Right atrium auricular region (tissue), 2 donors: ENCODE measurements around the gene RPS15. TPM values are rescaled to one million over a fixed set of nuclear protein-coding genes. Genes with fewer than 3 reads are reported as not detected.
"Not testable (repeated sequence)": the region's sequence is repeated elsewhere in the genome, so short reads cannot be mapped to it uniquely, and the experiment has no call there.

ENCODE experiments used
- DNase-seq: peaks from one replicate; pipeline ENCODE4 v3.0.0-alpha.2; 2019; ENCODE audit warnings: low spot score
- H3K27ac ChIP-seq, 2 donors: fragments of 200-600 bp; sonication (generic); 1 replicate in 1 of 2; 2 replicates in 1 of 2; pipeline ENCODE4 v1.5.1; 2016 to 2019
- H3K27me3 ChIP-seq, 2 donors: fragments of 200-600 bp; sonication (generic); one replicate each; pipeline versions ENCODE4 v1.5.1 to v1.6.0; 2017 to 2019
- H3K36me3 ChIP-seq: fragments of 200-600 bp; sonication (generic); one replicate; pipeline ENCODE4 v1.5.1; 2016
- H3K4me1 ChIP-seq, 2 donors: fragments of 200-600 bp; sonication (generic); one replicate each; pipeline versions ENCODE4 v1.5.1 to v1.6.0; 2017 to 2019
- H3K4me3 ChIP-seq, 2 donors: fragments of 200-600 bp; sonication (generic); 1 replicate in 1 of 2; 2 replicates in 1 of 2; pipeline ENCODE4 v1.5.1; 2017 to 2019; ENCODE audit warnings: mild to moderate bottlenecking in 1 of 2, moderate library complexity in 1 of 2
- H3K9me3 ChIP-seq, 2 donors: fragments of 200-600 bp; sonication (generic); one replicate each; pipeline ENCODE4 v1.5.1; 2019
- total RNA-seq, 2 donors: library from RNA; depleted of rRNA; stranded (reverse); fragments of >200 nt; gene quantifications; one replicate each; pipeline ENCODE4 v1.1.0, GENCODE V29; 2016
- TF ChIP-seq, protein P1 (sequence below), 2 donors: fragments of 200-600 bp; sonication (generic); IDR thresholded peaks; one replicate each; pipeline ENCODE4 v1.5.1; 2019; ENCODE audit warnings: antibody characterized with exemption in 2 of 2

RPS15 gene
- total RNA-seq, 2 donors from 2014 or later: 1,712 to 2,156 TPM

- Histone ChIP-seq H3K27me3 (no peaks in the 10 kb centered on the region), H3K27ac (peak overlapping the region; percentile 67 to 98), H3K9me3 (no peaks in the 10 kb centered on the region), H3K36me3 (peaks cover 34% of the 10 kb centered on the region), H3K4me3 (no peak overlapping the region), H3K4me1 (peaks cover 0 to 58% of the 10 kb centered on the region in 2 donors)
- TF ChIP-seq, protein P1, sequence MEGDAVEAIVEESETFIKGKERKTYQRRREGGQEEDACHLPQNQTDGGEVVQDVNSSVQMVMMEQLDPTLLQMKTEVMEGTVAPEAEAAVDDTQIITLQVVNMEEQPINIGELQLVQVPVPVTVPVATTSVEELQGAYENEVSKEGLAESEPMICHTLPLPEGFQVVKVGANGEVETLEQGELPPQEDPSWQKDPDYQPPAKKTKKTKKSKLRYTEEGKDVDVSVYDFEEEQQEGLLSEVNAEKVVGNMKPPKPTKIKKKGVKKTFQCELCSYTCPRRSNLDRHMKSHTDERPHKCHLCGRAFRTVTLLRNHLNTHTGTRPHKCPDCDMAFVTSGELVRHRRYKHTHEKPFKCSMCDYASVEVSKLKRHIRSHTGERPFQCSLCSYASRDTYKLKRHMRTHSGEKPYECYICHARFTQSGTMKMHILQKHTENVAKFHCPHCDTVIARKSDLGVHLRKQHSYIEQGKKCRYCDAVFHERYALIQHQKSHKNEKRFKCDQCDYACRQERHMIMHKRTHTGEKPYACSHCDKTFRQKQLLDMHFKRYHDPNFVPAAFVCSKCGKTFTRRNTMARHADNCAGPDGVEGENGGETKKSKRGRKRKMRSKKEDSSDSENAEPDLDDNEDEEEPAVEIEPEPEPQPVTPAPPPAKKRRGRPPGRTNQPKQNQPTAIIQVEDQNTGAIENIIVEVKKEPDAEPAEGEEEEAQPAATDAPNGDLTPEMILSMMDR (IDR thresholded peaks at IDR 0.05): no peak
- no peak for DNase-seq
These were observed 19.8 kb upstream of the RPS15 start for GRCh38 chr19:1418496-1418775.

GRCh38 chr19:1418951-1419738 is 19.1 kb upstream of the RPS15 start:
- Histone ChIP-seq H3K27me3 (no peaks in the 10 kb centered on the region), H3K4me3 (no peak overlapping the region), H3K27ac (peak overlapping the region; percentile 67 to 98), H3K9me3 (no peaks in the 10 kb centered on the region), H3K36me3 (peaks cover 41% of the 10 kb centered on the region), H3K4me1 (peaks cover 0 to 51% of the 10 kb centered on the region in 2 donors)
- DNase-seq: no peak
- TF ChIP-seq, protein P1 (IDR thresholded peaks at IDR 0.05): no peak

DNA sequence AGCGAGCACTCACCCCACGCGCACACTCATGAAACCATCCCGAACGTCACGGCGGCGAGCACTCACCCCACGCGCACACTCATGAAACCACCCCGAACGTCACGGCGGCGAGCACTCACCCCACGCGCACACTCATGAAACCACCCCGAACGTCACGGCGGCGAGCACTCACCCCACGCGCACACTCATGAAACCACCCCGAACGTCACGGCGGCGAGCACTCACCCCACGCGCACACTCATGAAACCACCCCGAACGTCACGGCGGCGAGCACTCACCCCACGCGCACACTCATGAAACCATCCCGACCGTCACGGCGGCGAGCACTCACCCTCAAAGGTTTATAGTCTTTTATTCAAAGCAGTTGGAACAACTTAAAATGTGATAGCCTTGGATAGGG is 18.1 kb upstream of the RPS15 start:
- not testable (repeated sequence) for H3K4me3 ChIP-seq, H3K27me3 ChIP-seq, DNase-seq, H3K9me3 ChIP-seq, H3K27ac ChIP-seq
- peaks cover 48% of the 10 kb centered on the region for H3K36me3 ChIP-seq
- peaks cover 0 to 43% of the 10 kb centered on the region in 2 donors for H3K4me1 ChIP-seq

DNA sequence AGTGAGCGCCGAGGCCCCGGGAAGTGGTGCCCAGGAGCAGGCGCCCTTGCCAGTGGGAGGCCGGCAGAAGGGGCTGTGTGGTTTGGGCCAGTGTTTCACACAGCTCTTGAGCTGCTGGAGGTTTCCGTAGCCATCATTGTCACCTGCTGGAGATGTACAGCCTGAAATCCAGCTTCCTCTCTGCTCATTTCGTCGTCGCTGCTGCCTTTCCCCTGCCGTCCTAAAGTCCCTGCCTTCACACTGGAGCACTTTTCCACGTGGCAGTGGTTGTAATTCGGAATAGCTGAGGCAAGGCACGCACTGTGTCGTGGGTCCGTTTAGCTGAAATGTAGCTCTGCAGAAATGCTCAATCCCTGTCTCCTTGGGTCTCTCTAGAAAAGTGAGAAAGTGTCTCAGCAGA is 17.6 kb upstream of the RPS15 start:
- TF ChIP-seq, protein P1 (IDR thresholded peaks at IDR 0.05): no peak
- Histone ChIP-seq H3K27ac (no peak overlapping the region), H3K4me1 (peaks cover 0 to 38% of the 10 kb centered on the region in 2 donors), H3K36me3 (peaks cover 53% of the 10 kb centered on the region), H3K9me3 (no peaks in the 10 kb centered on the region), H3K27me3 (no peaks in the 10 kb centered on the region), H3K4me3 (no peak overlapping the region)
- no peak for DNase-seq

- no peak for DNase-seq
- TF ChIP-seq, protein P1 (IDR thresholded peaks at IDR 0.05): no peak
- peaks cover 0 to 30% of the 10 kb centered on the region in 2 donors for H3K4me1 ChIP-seq
- no peaks in the 10 kb centered on the region for H3K9me3 ChIP-seq
- no peak overlapping the region for H3K27ac ChIP-seq
- no peaks in the 10 kb centered on the region for H3K27me3 ChIP-seq
- H3K4me3 ChIP-seq: no peak overlapping the region
- H3K36me3 ChIP-seq: peaks cover 61% of the 10 kb centered on the region
These were observed 16.8 kb upstream of the RPS15 start for GRCh38 chr19:1421218-1421957.

DNA sequence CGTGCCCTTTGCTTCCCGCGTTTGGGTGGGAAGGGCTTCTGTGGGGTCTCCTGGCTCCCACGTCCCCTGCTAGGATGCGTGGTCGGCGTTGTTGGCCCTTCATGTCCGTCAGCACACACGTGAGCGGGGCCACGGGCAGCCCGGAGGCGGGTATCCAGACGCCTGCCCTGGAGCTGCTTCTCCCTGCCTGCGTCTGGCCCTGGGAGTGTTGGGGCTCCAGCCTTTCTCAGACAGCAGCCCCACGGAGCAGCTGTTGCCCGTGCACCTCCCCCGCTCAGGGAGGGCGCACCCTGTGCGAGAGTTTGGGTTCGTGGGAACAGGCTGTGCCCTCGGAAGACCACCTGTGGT is 16.3 kb upstream of the RPS15 start:
- Histone ChIP-seq H3K36me3 (peaks cover 66% of the 10 kb centered on the region), H3K27ac (no peak overlapping the region), H3K9me3 (no peaks in the 10 kb centered on the region), H3K4me1 (peaks cover 0 to 25% of the 10 kb centered on the region in 2 donors), H3K27me3 (no peaks in the 10 kb centered on the region), H3K4me3 (no peak overlapping the region)
- TF ChIP-seq, protein P1 (IDR thresholded peaks at IDR 0.05): no peak
- no peak for DNase-seq
